HepG2 (cell line): Measurements from ENCODE around the gene HYAL1. TPM values are rescaled to one million over a fixed set of nuclear protein-coding genes. Genes with fewer than 3 reads are reported as not detected.

ENCODE experiments used
- ADNP ChIP-seq: sonication (generic); formaldehyde crosslinking; IDR thresholded peaks from 2 replicates; pipeline ENCODE4 v1.4.0; 2020; ENCODE audit warnings: missing genetic modification reagents
- ARID4A ChIP-seq: sonication (generic); formaldehyde crosslinking; IDR thresholded peaks from 2 replicates; pipeline ENCODE4 v1.5.0; 2020; ENCODE audit warnings: mild to moderate bottlenecking, missing genetic modification reagents, borderline replicate concordance
- ATAD3A ChIP-seq: sonication (generic); formaldehyde crosslinking; IDR thresholded peaks from 2 replicates; pipeline ENCODE4 v1.4.0; 2020; ENCODE audit warnings: missing genetic modification reagents
- ATF1 ChIP-seq: IDR thresholded peaks from 2 replicates; pipeline ENCODE4 v1.6.1; 2016; ENCODE audit warnings: mild to moderate bottlenecking, control low read depth
- CEBPB ChIP-seq: IDR thresholded peaks from 2 replicates; pipeline ENCODE4 v1.6.1; 2011; ENCODE audit warnings: low read depth, low read length, improper control_type of control experiment, borderline replicate concordance
- DNMT1 ChIP-seq: sonication (generic); formaldehyde crosslinking; IDR thresholded peaks from 2 replicates; pipeline ENCODE4 v1.5.1; 2020; ENCODE audit warnings: mild to moderate bottlenecking, missing genetic modification reagents
- FIP1L1 ChIP-seq: fragments of 200-400 bp; formaldehyde crosslinking; IDR thresholded peaks from 2 replicates; pipeline ENCODE4 v1.6.1; 2018; ENCODE audit warnings: low read depth, mild to moderate bottlenecking, low read length, moderate library complexity, borderline replicate concordance; ENCODE audit not compliant: insufficient read depth
- FOXO4 ChIP-seq: sonication (generic); formaldehyde crosslinking; conservative IDR thresholded peaks from 2 replicates; pipeline ENCODE4 v1.8.1; 2023; ENCODE audit warnings: missing genetic modification reagents
- HDAC6 ChIP-seq: fragments of 200-600 bp; sonication (generic); IDR thresholded peaks from 2 replicates; pipeline ENCODE4 v1.7.0; 2017; ENCODE audit warnings: mild to moderate bottlenecking, antibody characterized with exemption, low read length, low read depth
- MTF1 ChIP-seq: sonication (generic); formaldehyde crosslinking; IDR thresholded peaks from 2 replicates; pipeline ENCODE4 v1.5.0; 2020; ENCODE audit warnings: missing genetic modification reagents
- NBN ChIP-seq: fragments of 450-650 bp; conservative IDR thresholded peaks from 2 replicates; pipeline ENCODE4 v1.6.1; 2017
- NR2F6 ChIP-seq, 2 experiments: IDR thresholded peaks; 2 replicates each; pipeline ENCODE4 v1.6.1; 2016; ENCODE audit warnings: antibody characterized with exemption in 1 of 2, mild to moderate bottlenecking in 1 of 2
- PTBP1 ChIP-seq: fragments of 200-400 bp; formaldehyde crosslinking; IDR thresholded peaks from 2 replicates; pipeline ENCODE4 v1.6.1; 2018; ENCODE audit warnings: low read length, low read depth; ENCODE audit not compliant: poor library complexity, severe bottlenecking
- SAFB2 ChIP-seq: sonication (generic); formaldehyde crosslinking; IDR thresholded peaks from 2 replicates; pipeline ENCODE4 v1.5.1; 2020; ENCODE audit warnings: missing genetic modification reagents, low read depth, mild to moderate bottlenecking, borderline replicate concordance
- SATB2 ChIP-seq: sonication (generic); formaldehyde crosslinking; IDR thresholded peaks from 2 replicates; pipeline ENCODE4 v1.5.0; 2020; ENCODE audit warnings: missing genetic modification reagents
- ZMYM2 ChIP-seq: sonication (generic); formaldehyde crosslinking; IDR thresholded peaks from 2 replicates; pipeline ENCODE4 v1.8.0; 2022; ENCODE audit warnings: mild to moderate bottlenecking, missing genetic modification reagents
- ZNF781 ChIP-seq: sonication (generic); formaldehyde crosslinking; IDR thresholded peaks from 2 replicates; pipeline ENCODE4 v1.5.1; 2020; ENCODE audit warnings: borderline replicate concordance, mild to moderate bottlenecking, missing genetic modification reagents; ENCODE audit errors: not compliant biosample characterization
- ZNF878 ChIP-seq: sonication (generic); formaldehyde crosslinking; IDR thresholded peaks from 2 replicates; pipeline ENCODE4 v1.8.1; 2023; ENCODE audit warnings: mild to moderate bottlenecking, missing genetic modification reagents, moderate library complexity
- ZSCAN21 ChIP-seq: sonication (generic); formaldehyde crosslinking; IDR thresholded peaks from 2 replicates; pipeline ENCODE4 v1.8.0; 2022; ENCODE audit warnings: mild to moderate bottlenecking, missing genetic modification reagents, moderate library complexity, borderline replicate concordance
- polyA plus RNA-seq, 8 experiments: library from polyadenylated mRNA; depleted of rRNA in 3 of 8; stranded (reverse) in 7 of 8; unstranded in 1 of 8; fragments of >200 nt; fragmentation: Illumina TruSeq in 4 of 8; extraction: Trizol in 4 of 8; gene quantifications; 2 replicates each; pipeline versions ENCODE4 v1.2.1 to v1.2.3, GENCODE V29; 2011 to 2016; ENCODE audit warnings: low read depth in 4 of 8, missing spikeins in 1 of 8, mixed read lengths in 1 of 8; ENCODE audit not compliant: insufficient read depth in 1 of 8
- total RNA-seq, 5 experiments: library from RNA; depleted of rRNA; stranded (reverse); fragments of >200 nt; fragmentation: Illumina TruSeq; extraction: Trizol; gene quantifications; 2 replicates each; pipeline ENCODE4 v1.2.3, GENCODE V29; 2016; ENCODE audit warnings: low read depth in 1 of 5
- TF ChIP-seq, protein P1 (sequence below): sonication (generic); formaldehyde crosslinking; IDR thresholded peaks from 2 replicates; pipeline ENCODE4 v1.4.0; 2020; ENCODE audit warnings: missing genetic modification reagents
- TF ChIP-seq, protein P2 (sequence below): sonication (generic); formaldehyde crosslinking; IDR thresholded peaks from 2 replicates; pipeline ENCODE4 v1.4.0; 2020; ENCODE audit warnings: missing genetic modification reagents

HYAL1 gene
- total and polyA plus RNA-seq, 2 of the 13 experiments (the other 11 are each of a cell fraction or from before 2014, with no cell fraction given) = 76.5 to 193 TPM

GRCh38 chr3:50327943-50328691 lies 24.7 kb upstream of the HYAL1 start, which contains the start of gene TUSC2 (continued):
- 0 out of 2 replicates have a peak, but pooled peaks have one; percentile 53 for TF ChIP-seq SAFB2 (CRISPR knock-in tag)
- TF ChIP-seq HDAC6 = no peak
- TF ChIP-seq, protein P1, sequence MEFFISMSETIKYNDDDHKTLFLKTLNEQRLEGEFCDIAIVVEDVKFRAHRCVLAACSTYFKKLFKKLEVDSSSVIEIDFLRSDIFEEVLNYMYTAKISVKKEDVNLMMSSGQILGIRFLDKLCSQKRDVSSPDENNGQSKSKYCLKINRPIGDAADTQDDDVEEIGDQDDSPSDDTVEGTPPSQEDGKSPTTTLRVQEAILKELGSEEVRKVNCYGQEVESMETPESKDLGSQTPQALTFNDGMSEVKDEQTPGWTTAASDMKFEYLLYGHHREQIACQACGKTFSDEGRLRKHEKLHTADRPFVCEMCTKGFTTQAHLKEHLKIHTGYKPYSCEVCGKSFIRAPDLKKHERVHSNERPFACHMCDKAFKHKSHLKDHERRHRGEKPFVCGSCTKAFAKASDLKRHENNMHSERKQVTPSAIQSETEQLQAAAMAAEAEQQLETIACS (CRISPR knock-in tag) = no peak
- no peak for TF ChIP-seq PTBP1
- no peak; the same call in 1 of the 2 replicates for TF ChIP-seq ZSCAN21 (CRISPR knock-in tag)
- no peak for TF ChIP-seq ATAD3A
- TF ChIP-seq, protein P2, sequence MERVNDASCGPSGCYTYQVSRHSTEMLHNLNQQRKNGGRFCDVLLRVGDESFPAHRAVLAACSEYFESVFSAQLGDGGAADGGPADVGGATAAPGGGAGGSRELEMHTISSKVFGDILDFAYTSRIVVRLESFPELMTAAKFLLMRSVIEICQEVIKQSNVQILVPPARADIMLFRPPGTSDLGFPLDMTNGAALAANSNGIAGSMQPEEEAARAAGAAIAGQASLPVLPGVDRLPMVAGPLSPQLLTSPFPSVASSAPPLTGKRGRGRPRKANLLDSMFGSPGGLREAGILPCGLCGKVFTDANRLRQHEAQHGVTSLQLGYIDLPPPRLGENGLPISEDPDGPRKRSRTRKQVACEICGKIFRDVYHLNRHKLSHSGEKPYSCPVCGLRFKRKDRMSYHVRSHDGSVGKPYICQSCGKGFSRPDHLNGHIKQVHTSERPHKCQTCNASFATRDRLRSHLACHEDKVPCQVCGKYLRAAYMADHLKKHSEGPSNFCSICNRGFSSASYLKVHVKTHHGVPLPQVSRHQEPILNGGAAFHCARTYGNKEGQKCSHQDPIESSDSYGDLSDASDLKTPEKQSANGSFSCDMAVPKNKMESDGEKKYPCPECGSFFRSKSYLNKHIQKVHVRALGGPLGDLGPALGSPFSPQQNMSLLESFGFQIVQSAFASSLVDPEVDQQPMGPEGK = 0 out of 2 replicates have a peak, but pooled peaks have one; percentile 9
- TF ChIP-seq CEBPB = peak; percentile 59; the same call in 1 of the 2 replicates
- no peak for TF ChIP-seq SATB2 (CRISPR knock-in tag)
- peak; percentile 16 for TF ChIP-seq ZNF781 (CRISPR knock-in tag)
- no peak for TF ChIP-seq ZMYM2 (CRISPR knock-in tag)
- TF ChIP-seq FOXO4 (CRISPR knock-in tag) = no peak
- no peak for TF ChIP-seq NBN
- TF ChIP-seq ATF1 (CRISPR knock-in tag) = 0 out of 2 replicates have a peak, but pooled peaks have one; percentile 53
- 0 out of 2 replicates have a peak, but pooled peaks have one; percentile 61 for TF ChIP-seq FIP1L1
- TF ChIP-seq ARID4A (CRISPR knock-in tag) = peak; percentile 94
- TF ChIP-seq MTF1 = peak; percentile 7; the same call in 1 of the 2 replicates
- no peak for TF ChIP-seq ZNF878 (CRISPR knock-in tag)
- TF ChIP-seq NR2F6 (IDR thresholded peaks at IDR 0.05) = no peak
- no peak for TF ChIP-seq NR2F6 (CRISPR knock-in tag; IDR thresholded peaks at IDR 0.05)
- TF ChIP-seq ADNP (CRISPR knock-in tag) = no peak
- TF ChIP-seq DNMT1 (CRISPR knock-in tag) = no peak
